HG03565 (cell line): Measurements from ENCODE around the gene ACTRT3.
A peak's percentile ranks its signal among the peaks of the same experiment; 100 is the strongest.
"Not testable (repeated sequence)": the region's sequence is repeated elsewhere in the genome, so short reads cannot be mapped to it uniquely, and the experiment has no call there.

Source experiments
- ATAC-seq: cut with Tn5 transposase; IDR thresholded peaks from one replicate; pipeline ENCODE4 v1.9.1; 2021; ENCODE audit warnings: mild to moderate bottlenecking, moderate library complexity; ENCODE audit not compliant: unreplicated experiment

Gene ACTRT3

GRCh38 chr3:169772897-169773816, 3.8 kb upstream of the ACTRT3 start, which contains the start of gene MYNN:
Gene MYNN, plus strand, starts transcription at chr3:169773396. Its CDS starts 900 bp downstream, at chr3:169774296.
- ATAC-seq = peak; percentile 60

GRCh38 chr3:169772305-169772896, 3.0 kb upstream of the ACTRT3 start:
- ATAC-seq = peak; percentile 11

- peak; percentile 18 for ATAC-seq
These were observed 2.3 kb upstream of the ACTRT3 start for GRCh38 chr3:169771497-169772304.

GRCh38 chr3:169764882-169765612, 4.3 kb downstream of the ACTRT3 start, which contains the start of gene TERC:
Gene TERC, minus strand, starts transcription at chr3:169765060.
- peak; percentile 62 for ATAC-seq

GRCh38 chr3:169764312-169764881, 5.0 kb downstream of the ACTRT3 start:
- peak; percentile 26 for ATAC-seq

GRCh38 chr3:169760479-169760878, 8.9 kb downstream of the ACTRT3 start:
- ATAC-seq = no peak

GRCh38 chr3:169759256-169759655, 10.1 kb downstream of the ACTRT3 start:
- peak; percentile 62 for ATAC-seq

GRCh38 chr3:169758359-169758994, 10.9 kb downstream of the ACTRT3 start:
- no peak for ATAC-seq

GRCh38 chr3:169755488-169755887, 13.9 kb downstream of the ACTRT3 start:
- no peak for ATAC-seq

- no peak for ATAC-seq
These were observed 14.7 kb downstream of the ACTRT3 start for GRCh38 chr3:169754711-169755110.

- no peak for ATAC-seq
These were observed 17.5 kb downstream of the ACTRT3 start for GRCh38 chr3:169751875-169752274.

- no peak for ATAC-seq
These were observed 18.7 kb downstream of the ACTRT3 start for GRCh38 chr3:169750665-169751064.

- ATAC-seq = peak; percentile 52
These were observed 20.7 kb downstream of the ACTRT3 start for GRCh38 chr3:169748670-169749069.

GRCh38 chr3:169746924-169747323, 22.4 kb downstream of the ACTRT3 start:
- no peak for ATAC-seq

GRCh38 chr3:169744366-169745054, 24.9 kb downstream of the ACTRT3 start:
- no peak for ATAC-seq

GRCh38 chr3:169739067-169739466, 30.3 kb downstream of the ACTRT3 start:
- no peak for ATAC-seq

- ATAC-seq = not testable (repeated sequence)
These were observed 37.5 kb downstream of the ACTRT3 start for GRCh38 chr3:169731857-169732256.

- no peak for ATAC-seq
These were observed 46.6 kb downstream of the ACTRT3 start for GRCh38 chr3:169722724-169723123.

- not testable (repeated sequence) for ATAC-seq
These were observed 50.9 kb downstream of the ACTRT3 start for GRCh38 chr3:169718415-169718814.
